ENCODE results near the gene CSPG4. TPM values are rescaled to one million over a fixed set of nuclear protein-coding genes. Genes with fewer than 3 reads are reported as not detected.

Gene CSPG4
- total and polyA plus RNA-seq, 9 of the 15 experiments (the other 6 are each of a cell fraction or from before 2014, with no cell fraction given), result under 0.01 to 0.07 (median 0.04) TPM; not detected in 5

DNA sequence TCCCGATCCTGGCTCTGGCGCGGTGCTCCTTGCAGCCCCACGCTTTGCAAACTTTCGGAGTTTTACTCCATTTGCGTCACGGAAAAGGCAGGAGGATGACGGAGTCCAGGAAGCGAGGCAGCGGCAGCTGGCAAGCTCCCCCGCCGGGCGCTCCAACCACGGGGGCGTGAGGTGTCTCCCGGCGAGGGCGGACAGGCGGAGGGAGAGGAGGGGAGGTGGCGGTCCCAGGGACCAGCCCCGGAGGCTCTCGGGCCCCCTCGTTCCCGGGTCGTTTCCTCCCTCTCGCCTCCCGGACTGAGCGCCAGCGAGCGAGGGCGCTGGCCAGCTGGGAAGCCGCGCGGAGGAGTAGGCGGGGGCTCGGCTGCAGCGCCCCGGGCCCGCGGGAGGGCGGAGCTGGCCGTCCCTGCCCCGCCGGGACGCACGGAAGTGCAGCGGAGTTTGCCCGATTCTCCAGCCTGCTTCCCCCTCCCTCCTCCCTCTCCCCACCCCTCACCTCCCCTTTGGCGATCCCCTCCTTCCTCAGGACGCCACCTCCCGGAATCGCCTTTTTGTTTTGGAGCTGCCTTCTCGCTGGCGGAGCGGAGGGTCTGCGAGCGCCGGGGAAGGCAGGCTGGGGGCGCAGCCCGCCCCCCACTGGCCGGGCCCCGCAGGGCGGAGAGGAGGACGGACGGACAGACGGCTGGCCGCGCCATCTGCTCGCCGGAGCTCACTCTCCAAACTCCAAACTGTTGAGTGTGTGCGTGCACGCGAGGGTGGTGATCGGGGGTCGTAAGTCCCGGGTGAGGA lies 65.1 kb downstream of the CSPG4 start, which contains the start of gene SNX33 (continued):
- TF ChIP-seq, protein P1, sequence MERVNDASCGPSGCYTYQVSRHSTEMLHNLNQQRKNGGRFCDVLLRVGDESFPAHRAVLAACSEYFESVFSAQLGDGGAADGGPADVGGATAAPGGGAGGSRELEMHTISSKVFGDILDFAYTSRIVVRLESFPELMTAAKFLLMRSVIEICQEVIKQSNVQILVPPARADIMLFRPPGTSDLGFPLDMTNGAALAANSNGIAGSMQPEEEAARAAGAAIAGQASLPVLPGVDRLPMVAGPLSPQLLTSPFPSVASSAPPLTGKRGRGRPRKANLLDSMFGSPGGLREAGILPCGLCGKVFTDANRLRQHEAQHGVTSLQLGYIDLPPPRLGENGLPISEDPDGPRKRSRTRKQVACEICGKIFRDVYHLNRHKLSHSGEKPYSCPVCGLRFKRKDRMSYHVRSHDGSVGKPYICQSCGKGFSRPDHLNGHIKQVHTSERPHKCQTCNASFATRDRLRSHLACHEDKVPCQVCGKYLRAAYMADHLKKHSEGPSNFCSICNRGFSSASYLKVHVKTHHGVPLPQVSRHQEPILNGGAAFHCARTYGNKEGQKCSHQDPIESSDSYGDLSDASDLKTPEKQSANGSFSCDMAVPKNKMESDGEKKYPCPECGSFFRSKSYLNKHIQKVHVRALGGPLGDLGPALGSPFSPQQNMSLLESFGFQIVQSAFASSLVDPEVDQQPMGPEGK (CRISPR knock-in tag; IDR thresholded peaks at IDR 0.05; ENCODE audit: borderline replicate concordance), result no peak
- TF ChIP-seq, protein P2, sequence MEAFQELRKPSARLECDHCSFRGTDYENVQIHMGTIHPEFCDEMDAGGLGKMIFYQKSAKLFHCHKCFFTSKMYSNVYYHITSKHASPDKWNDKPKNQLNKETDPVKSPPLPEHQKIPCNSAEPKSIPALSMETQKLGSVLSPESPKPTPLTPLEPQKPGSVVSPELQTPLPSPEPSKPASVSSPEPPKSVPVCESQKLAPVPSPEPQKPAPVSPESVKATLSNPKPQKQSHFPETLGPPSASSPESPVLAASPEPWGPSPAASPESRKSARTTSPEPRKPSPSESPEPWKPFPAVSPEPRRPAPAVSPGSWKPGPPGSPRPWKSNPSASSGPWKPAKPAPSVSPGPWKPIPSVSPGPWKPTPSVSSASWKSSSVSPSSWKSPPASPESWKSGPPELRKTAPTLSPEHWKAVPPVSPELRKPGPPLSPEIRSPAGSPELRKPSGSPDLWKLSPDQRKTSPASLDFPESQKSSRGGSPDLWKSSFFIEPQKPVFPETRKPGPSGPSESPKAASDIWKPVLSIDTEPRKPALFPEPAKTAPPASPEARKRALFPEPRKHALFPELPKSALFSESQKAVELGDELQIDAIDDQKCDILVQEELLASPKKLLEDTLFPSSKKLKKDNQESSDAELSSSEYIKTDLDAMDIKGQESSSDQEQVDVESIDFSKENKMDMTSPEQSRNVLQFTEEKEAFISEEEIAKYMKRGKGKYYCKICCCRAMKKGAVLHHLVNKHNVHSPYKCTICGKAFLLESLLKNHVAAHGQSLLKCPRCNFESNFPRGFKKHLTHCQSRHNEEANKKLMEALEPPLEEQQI (IDR thresholded peaks at IDR 0.05), result no peak
- no peak for TF ChIP-seq NEUROD1 (IDR thresholded peaks at IDR 0.05; ENCODE audit: borderline replicate concordance, low read depth, low read length, partially characterized antibody)
- TF ChIP-seq ARID1B (IDR thresholded peaks at IDR 0.05), result no peak
- TF ChIP-seq, protein P3, sequence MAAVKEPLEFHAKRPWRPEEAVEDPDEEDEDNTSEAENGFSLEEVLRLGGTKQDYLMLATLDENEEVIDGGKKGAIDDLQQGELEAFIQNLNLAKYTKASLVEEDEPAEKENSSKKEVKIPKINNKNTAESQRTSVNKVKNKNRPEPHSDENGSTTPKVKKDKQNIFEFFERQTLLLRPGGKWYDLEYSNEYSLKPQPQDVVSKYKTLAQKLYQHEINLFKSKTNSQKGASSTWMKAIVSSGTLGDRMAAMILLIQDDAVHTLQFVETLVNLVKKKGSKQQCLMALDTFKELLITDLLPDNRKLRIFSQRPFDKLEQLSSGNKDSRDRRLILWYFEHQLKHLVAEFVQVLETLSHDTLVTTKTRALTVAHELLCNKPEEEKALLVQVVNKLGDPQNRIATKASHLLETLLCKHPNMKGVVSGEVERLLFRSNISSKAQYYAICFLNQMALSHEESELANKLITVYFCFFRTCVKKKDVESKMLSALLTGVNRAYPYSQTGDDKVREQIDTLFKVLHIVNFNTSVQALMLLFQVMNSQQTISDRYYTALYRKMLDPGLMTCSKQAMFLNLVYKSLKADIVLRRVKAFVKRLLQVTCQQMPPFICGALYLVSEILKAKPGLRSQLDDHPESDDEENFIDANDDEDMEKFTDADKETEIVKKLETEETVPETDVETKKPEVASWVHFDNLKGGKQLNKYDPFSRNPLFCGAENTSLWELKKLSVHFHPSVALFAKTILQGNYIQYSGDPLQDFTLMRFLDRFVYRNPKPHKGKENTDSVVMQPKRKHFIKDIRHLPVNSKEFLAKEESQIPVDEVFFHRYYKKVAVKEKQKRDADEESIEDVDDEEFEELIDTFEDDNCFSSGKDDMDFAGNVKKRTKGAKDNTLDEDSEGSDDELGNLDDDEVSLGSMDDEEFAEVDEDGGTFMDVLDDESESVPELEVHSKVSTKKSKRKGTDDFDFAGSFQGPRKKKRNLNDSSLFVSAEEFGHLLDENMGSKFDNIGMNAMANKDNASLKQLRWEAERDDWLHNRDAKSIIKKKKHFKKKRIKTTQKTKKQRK (IDR thresholded peaks at IDR 0.05; ENCODE audit: borderline replicate concordance, low read depth, low read length), result no peak
- no peak for TF ChIP-seq BRF1 (IDR thresholded peaks at IDR 0.05; ENCODE audit: borderline replicate concordance, extremely low read depth, insufficient read length)
- no peak for TF ChIP-seq ZNF695 (CRISPR knock-in tag; IDR thresholded peaks at IDR 0.05)
- TF ChIP-seq, protein P4, sequence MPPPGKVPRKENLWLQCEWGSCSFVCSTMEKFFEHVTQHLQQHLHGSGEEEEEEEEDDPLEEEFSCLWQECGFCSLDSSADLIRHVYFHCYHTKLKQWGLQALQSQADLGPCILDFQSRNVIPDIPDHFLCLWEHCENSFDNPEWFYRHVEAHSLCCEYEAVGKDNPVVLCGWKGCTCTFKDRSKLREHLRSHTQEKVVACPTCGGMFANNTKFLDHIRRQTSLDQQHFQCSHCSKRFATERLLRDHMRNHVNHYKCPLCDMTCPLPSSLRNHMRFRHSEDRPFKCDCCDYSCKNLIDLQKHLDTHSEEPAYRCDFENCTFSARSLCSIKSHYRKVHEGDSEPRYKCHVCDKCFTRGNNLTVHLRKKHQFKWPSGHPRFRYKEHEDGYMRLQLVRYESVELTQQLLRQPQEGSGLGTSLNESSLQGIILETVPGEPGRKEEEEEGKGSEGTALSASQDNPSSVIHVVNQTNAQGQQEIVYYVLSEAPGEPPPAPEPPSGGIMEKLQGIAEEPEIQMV (tag; conservative IDR thresholded peaks at IDR 0.05; ENCODE audit: low read depth), result no peak
- no peak for TF ChIP-seq ZNF143 (CRISPR knock-in tag; IDR thresholded peaks at IDR 0.05)
- no peak for TF ChIP-seq SMARCB1 (IDR thresholded peaks at IDR 0.05; ENCODE audit: insufficient read length, low read depth)
- no peak for TF ChIP-seq MCM7 (IDR thresholded peaks at IDR 0.05)
- peak; percentile 44; the same call in 1 of the 2 replicates for TF ChIP-seq L3MBTL2 (IDR thresholded peaks at IDR 0.05)
- TF ChIP-seq PURB (CRISPR knock-in tag; IDR thresholded peaks at IDR 0.05; ENCODE audit: low read depth), result no peak
- TF ChIP-seq PRPF4 (IDR thresholded peaks at IDR 0.05; ENCODE audit: insufficient read depth, low read depth, low read length, poor library complexity, severe bottlenecking), result no peak
